GM12878 (cell line): Measurements from ENCODE around the gene FKBP2. TPM values are rescaled to one million over a fixed set of nuclear protein-coding genes. Genes with fewer than 3 reads are reported as not detected.

Experiments
- ATF7 ChIP-seq: fragments of 450-650 bp; IDR thresholded peaks from 2 replicates; pipeline ENCODE4 v1.6.1; 2016; ENCODE audit warnings: low read depth, mild to moderate bottlenecking
- DPF2 ChIP-seq: fragments of 450-650 bp; IDR thresholded peaks from 2 replicates; pipeline ENCODE4 v1.6.1; 2017; ENCODE audit warnings: mild to moderate bottlenecking
- HDAC6 ChIP-seq: fragments of 200-600 bp; sonication (generic); IDR thresholded peaks from one replicate; pipeline ENCODE4 v1.8.0; 2017; ENCODE audit warnings: antibody characterized with exemption; ENCODE audit not compliant: unreplicated experiment
- IKZF2 ChIP-seq, 2 experiments: fragments of 450-650 bp; IDR thresholded peaks; 2 replicates each; pipeline ENCODE4 v1.6.1; 2017; ENCODE audit warnings: mild to moderate bottlenecking in 2 of 2, moderate library complexity in 2 of 2
- IRF4 ChIP-seq: IDR thresholded peaks from 2 replicates; pipeline ENCODE4 v1.6.1; 2011; ENCODE audit warnings: low read depth, low read length
- JUNB ChIP-seq: IDR thresholded peaks from 2 replicates; pipeline ENCODE4 v1.6.1; 2016; ENCODE audit warnings: antibody characterized with exemption, mild to moderate bottlenecking
- NFYA ChIP-seq: IDR thresholded peaks from 2 replicates; pipeline ENCODE4 v1.6.1; 2011; ENCODE audit warnings: low read depth, mild to moderate bottlenecking, low read length, improper control_type of control experiment, borderline replicate concordance
- POLR2AphosphoS5 ChIP-seq: IDR thresholded peaks from 2 replicates; pipeline ENCODE4 v1.6.1; 2011; ENCODE audit warnings: mild to moderate bottlenecking, low read length, inconsistent platforms
- POU2F2 ChIP-seq: IDR thresholded peaks from 3 replicates; pipeline ENCODE4 v1.6.1; 2011; ENCODE audit warnings: low read depth, mild to moderate bottlenecking, low read length, borderline replicate concordance
- RBBP5 ChIP-seq: fragments of 200-600 bp; sonication (generic); conservative IDR thresholded peaks from 2 replicates; pipeline ENCODE4 v1.6.1; 2016
- SMAD5 ChIP-seq: IDR thresholded peaks from 2 replicates; pipeline ENCODE4 v1.6.1; 2016; ENCODE audit warnings: antibody characterized with exemption, low read depth
- SPI1 ChIP-seq: IDR thresholded peaks from 2 replicates; pipeline ENCODE4 v1.6.1; 2011; ENCODE audit warnings: low read depth, mild to moderate bottlenecking, low read length, moderate library complexity, borderline replicate concordance; ENCODE audit not compliant: insufficient read depth
- STAT3 ChIP-seq: IDR thresholded peaks from 2 replicates; pipeline ENCODE4 v1.6.1; 2011; ENCODE audit warnings: low read depth, low read length, improper control_type of control experiment
- TAF1 ChIP-seq: IDR thresholded peaks from 2 replicates; pipeline ENCODE4 v1.6.1; 2011; ENCODE audit warnings: mild to moderate bottlenecking, low read depth, low read length, borderline replicate concordance
- TBL1XR1 ChIP-seq: IDR thresholded peaks from 2 replicates; pipeline ENCODE4 v1.6.1; 2012; ENCODE audit warnings: low read depth, low read length, improper control_type of control experiment
- TCF3 ChIP-seq: IDR thresholded peaks from 2 replicates; pipeline ENCODE4 v1.6.1; 2012; ENCODE audit warnings: low read depth, mild to moderate bottlenecking, low read length, borderline replicate concordance; ENCODE audit not compliant: insufficient read depth
- ZNF622 ChIP-seq: fragments of 450-650 bp; IDR thresholded peaks from 2 replicates; pipeline ENCODE4 v1.6.1; 2017; ENCODE audit warnings: mild to moderate bottlenecking, inconsistent platforms
- polyA plus RNA-seq, 11 experiments: library from polyadenylated mRNA; depleted of rRNA in 4 of 11; unstranded in 6 of 11; stranded (reverse) in 5 of 11; fragments of >200 nt; fragmentation: Nextera tagmentation in 4 of 11; fragmentation: Illumina TruSeq in 1 of 11; extraction: Ambion mirVana in 4 of 11; extraction: Trizol in 1 of 11; gene quantifications; 1 replicate in 1 of 11; 2 replicates in 10 of 11; pipeline versions ENCODE4 v1.2.1 to v1.2.3, GENCODE V29; 2011 to 2016; ENCODE audit warnings: inconsistent platforms in 2 of 11, missing spikeins in 2 of 11, low read depth in 1 of 11
- total RNA-seq, 4 experiments: library from RNA; depleted of rRNA in 3 of 4; stranded (reverse); fragments of >200 nt in 3 of 4; fragmentation: Illumina TruSeq in 1 of 4; extraction: Trizol in 1 of 4; gene quantifications; 2 replicates each; pipeline versions ENCODE4 v1.2.1 to v1.2.3, GENCODE V29; 2013 to 2021
- TF ChIP-seq, protein P1 (sequence below): fragments of 150-350 bp; IDR thresholded peaks from 2 replicates; pipeline ENCODE4 v1.6.1; 2014; ENCODE audit warnings: mild to moderate bottlenecking, low read depth, low read length
- TF ChIP-seq, protein P2 (sequence below): fragments of 450-650 bp; IDR thresholded peaks from 2 replicates; pipeline ENCODE4 v1.6.1; 2014; ENCODE audit warnings: mild to moderate bottlenecking
- TF ChIP-seq, protein P3 (sequence below): fragments of 450-650 bp; IDR thresholded peaks from 2 replicates; pipeline ENCODE4 v1.6.1; 2016; ENCODE audit warnings: mild to moderate bottlenecking
- TF ChIP-seq, protein P4 (sequence below): IDR thresholded peaks from 2 replicates; pipeline ENCODE4 v1.6.1; 2012; ENCODE audit warnings: improper control_type of control experiment, low read depth, low read length; ENCODE audit not compliant: insufficient replicate concordance

FKBP2 gene
- total and polyA plus RNA-seq, 10 of the 15 experiments (the other 5 are each of a cell fraction or from before 2014, with no cell fraction given), result 1.8 to 99.7 (median 39.5) TPM

DNA sequence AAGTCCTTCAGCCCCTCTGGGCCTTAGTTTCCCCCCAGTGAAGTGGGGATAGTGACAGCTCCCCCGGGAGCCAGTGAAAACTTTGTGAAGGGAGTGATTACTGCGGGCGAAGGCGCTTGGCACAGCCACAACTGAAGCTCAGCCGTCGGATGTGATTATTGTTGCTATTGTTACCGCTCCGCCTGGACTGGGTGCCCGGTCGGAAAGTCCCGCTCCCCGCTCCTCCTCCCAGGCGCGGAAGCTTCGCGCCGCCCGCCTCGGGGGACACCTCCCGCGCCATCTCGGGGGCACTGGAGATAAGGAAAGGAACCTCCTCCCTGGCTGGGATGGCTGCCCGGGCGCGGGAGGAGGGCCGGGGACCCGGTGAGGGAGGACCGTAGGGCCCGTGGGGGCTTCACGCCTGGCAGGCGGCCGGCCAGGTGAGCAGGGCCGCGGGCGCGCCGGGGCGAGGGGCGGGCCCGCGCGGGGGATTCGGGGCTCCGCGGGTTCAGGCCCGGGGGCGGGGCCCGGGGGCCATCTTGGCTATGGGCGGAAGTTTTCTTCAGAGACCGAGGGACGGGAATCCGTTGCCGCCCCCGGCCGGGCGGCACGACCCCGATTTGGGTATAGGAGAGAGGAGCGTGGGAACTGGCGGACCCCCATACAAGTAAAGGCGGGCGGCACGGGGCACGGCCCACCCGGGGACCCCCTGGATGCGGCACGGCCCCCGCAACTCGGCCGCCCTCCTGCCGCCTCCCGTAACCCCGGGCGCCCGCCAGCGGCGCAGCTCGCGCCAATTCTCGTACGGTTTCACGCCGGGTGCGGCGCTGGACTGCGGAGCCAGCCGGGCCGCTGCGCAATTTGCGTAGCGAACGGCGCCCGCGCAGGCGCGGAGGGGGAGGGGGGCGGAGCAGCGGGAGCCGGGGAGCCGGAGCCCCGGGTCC lies 44.3 kb downstream of the FKBP2 start, which contains the start of gene GPR137 (continued):
- TF ChIP-seq NFYA, result no peak
- no peak for TF ChIP-seq JUNB
- peak; percentile 38 to 42; a peak in 1 of 4 replicates for TF ChIP-seq IKZF2 (IDR thresholded peaks at IDR 0.05)
- TF ChIP-seq, protein P1, sequence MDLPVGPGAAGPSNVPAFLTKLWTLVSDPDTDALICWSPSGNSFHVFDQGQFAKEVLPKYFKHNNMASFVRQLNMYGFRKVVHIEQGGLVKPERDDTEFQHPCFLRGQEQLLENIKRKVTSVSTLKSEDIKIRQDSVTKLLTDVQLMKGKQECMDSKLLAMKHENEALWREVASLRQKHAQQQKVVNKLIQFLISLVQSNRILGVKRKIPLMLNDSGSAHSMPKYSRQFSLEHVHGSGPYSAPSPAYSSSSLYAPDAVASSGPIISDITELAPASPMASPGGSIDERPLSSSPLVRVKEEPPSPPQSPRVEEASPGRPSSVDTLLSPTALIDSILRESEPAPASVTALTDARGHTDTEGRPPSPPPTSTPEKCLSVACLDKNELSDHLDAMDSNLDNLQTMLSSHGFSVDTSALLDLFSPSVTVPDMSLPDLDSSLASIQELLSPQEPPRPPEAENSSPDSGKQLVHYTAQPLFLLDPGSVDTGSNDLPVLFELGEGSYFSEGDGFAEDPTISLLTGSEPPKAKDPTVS, result no peak
- no peak for TF ChIP-seq RBBP5
- TF ChIP-seq, protein P2, sequence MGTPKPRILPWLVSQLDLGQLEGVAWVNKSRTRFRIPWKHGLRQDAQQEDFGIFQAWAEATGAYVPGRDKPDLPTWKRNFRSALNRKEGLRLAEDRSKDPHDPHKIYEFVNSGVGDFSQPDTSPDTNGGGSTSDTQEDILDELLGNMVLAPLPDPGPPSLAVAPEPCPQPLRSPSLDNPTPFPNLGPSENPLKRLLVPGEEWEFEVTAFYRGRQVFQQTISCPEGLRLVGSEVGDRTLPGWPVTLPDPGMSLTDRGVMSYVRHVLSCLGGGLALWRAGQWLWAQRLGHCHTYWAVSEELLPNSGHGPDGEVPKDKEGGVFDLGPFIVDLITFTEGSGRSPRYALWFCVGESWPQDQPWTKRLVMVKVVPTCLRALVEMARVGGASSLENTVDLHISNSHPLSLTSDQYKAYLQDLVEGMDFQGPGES, result no peak; the same call in 1 of the 2 replicates
- no peak for TF ChIP-seq SPI1
- TF ChIP-seq POLR2AphosphoS5, result peak; percentile 37; the same call in 1 of the 2 replicates
- TF ChIP-seq TCF3, result no peak
- TF ChIP-seq POU2F2, result no peak
- TF ChIP-seq, protein P3, sequence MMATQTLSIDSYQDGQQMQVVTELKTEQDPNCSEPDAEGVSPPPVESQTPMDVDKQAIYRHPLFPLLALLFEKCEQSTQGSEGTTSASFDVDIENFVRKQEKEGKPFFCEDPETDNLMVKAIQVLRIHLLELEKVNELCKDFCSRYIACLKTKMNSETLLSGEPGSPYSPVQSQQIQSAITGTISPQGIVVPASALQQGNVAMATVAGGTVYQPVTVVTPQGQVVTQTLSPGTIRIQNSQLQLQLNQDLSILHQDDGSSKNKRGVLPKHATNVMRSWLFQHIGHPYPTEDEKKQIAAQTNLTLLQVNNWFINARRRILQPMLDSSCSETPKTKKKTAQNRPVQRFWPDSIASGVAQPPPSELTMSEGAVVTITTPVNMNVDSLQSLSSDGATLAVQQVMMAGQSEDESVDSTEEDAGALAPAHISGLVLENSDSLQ, result peak; percentile 25; the same call in 1 of the 2 replicates
- TF ChIP-seq SMAD5, result no peak
- no peak for TF ChIP-seq IRF4
- no peak for TF ChIP-seq TAF1
- TF ChIP-seq HDAC6, result no peak
- no peak for TF ChIP-seq ZNF622
- TF ChIP-seq, protein P4, sequence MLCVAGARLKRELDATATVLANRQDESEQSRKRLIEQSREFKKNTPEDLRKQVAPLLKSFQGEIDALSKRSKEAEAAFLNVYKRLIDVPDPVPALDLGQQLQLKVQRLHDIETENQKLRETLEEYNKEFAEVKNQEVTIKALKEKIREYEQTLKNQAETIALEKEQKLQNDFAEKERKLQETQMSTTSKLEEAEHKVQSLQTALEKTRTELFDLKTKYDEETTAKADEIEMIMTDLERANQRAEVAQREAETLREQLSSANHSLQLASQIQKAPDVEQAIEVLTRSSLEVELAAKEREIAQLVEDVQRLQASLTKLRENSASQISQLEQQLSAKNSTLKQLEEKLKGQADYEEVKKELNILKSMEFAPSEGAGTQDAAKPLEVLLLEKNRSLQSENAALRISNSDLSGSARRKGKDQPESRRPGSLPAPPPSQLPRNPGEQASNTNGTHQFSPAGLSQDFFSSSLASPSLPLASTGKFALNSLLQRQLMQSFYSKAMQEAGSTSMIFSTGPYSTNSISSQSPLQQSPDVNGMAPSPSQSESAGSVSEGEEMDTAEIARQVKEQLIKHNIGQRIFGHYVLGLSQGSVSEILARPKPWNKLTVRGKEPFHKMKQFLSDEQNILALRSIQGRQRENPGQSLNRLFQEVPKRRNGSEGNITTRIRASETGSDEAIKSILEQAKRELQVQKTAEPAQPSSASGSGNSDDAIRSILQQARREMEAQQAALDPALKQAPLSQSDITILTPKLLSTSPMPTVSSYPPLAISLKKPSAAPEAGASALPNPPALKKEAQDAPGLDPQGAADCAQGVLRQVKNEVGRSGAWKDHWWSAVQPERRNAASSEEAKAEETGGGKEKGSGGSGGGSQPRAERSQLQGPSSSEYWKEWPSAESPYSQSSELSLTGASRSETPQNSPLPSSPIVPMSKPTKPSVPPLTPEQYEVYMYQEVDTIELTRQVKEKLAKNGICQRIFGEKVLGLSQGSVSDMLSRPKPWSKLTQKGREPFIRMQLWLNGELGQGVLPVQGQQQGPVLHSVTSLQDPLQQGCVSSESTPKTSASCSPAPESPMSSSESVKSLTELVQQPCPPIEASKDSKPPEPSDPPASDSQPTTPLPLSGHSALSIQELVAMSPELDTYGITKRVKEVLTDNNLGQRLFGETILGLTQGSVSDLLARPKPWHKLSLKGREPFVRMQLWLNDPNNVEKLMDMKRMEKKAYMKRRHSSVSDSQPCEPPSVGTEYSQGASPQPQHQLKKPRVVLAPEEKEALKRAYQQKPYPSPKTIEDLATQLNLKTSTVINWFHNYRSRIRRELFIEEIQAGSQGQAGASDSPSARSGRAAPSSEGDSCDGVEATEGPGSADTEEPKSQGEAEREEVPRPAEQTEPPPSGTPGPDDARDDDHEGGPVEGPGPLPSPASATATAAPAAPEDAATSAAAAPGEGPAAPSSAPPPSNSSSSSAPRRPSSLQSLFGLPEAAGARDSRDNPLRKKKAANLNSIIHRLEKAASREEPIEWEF, result no peak
- no peak for TF ChIP-seq STAT3
- TF ChIP-seq DPF2, result peak; percentile 96
- 0 out of 2 replicates have a peak, but pooled peaks have one; percentile 2 for TF ChIP-seq ATF7
- TF ChIP-seq TBL1XR1, result peak; percentile 95; the same call in 1 of the 2 replicates
